HEK293 (cell line): ENCODE measurements around the gene HADHB.
"Not testable (repeated sequence)": the region's sequence is repeated elsewhere in the genome, so short reads cannot be mapped to it uniquely, and the experiment has no call there.

ENCODE experiments used
- CTCF ChIA-PET: fragments of 350-600 bp; formaldehyde crosslinking; extraction: SDS; loops from one replicate; lab custom pipeline; 2021; ENCODE audit warnings: antibody characterized with exemption; lab: Yijun Ruan, JAX
- POLR2A ChIA-PET: fragments of 300-600 bp; formaldehyde crosslinking; extraction: SDS; loops from one replicate; lab custom pipeline; 2020; ENCODE audit warnings: antibody characterized with exemption, inconsistent platforms; lab: Yijun Ruan, JAX
- H3K27ac ChIP-seq: fragments of 200-500 bp; sonication (Bioruptor generic); 2 replicates; pipeline ENCODE4 v1.5.1; 2014; ENCODE audit warnings: low read depth, low read length, control low read depth, inconsistent platforms; ENCODE audit errors: extremely low read depth
- H3K36me3 ChIP-seq, 2 experiments: fragments of 200-500 bp in 1 of 2; sonication (Bioruptor generic) in 1 of 2; 1 replicate in 1 of 2; 2 replicates in 1 of 2; pipeline ENCODE4 v1.5.1; 2014 to 2017; ENCODE audit warnings: inconsistent platforms in 2 of 2, low read length in 2 of 2; ENCODE audit not compliant: control insufficient read depth in 2 of 2, insufficient read depth in 1 of 2
- H3K4me1 ChIP-seq: fragments of 200-500 bp; sonication (Bioruptor generic); 2 replicates; pipeline ENCODE4 v1.5.1; 2014; ENCODE audit warnings: mild to moderate bottlenecking, low read length, inconsistent platforms; ENCODE audit not compliant: control insufficient read depth, insufficient read depth
- H3K4me3 ChIP-seq: 2 replicates; pipeline ENCODE4 v1.5.1; 2011; ENCODE audit warnings: low read depth, mild to moderate bottlenecking, control low read depth, low read length, moderate library complexity
- H3K9me3 ChIP-seq: fragments of 200-500 bp; sonication (Bioruptor generic); 2 replicates; pipeline ENCODE4 v1.5.1; 2014; ENCODE audit warnings: low read depth, low read length, inconsistent platforms; ENCODE audit not compliant: control insufficient read depth, insufficient read depth
- BCL6B ChIP-seq: fragments of 450-650 bp; formaldehyde crosslinking; IDR thresholded peaks from 2 replicates; pipeline ENCODE4 v1.5.1; 2017; ENCODE audit warnings: missing biosample characterization, missing genetic modification characterization
- GFI1B ChIP-seq: fragments of 450-650 bp; formaldehyde crosslinking; IDR thresholded peaks from 2 replicates; pipeline ENCODE4 v1.5.1; 2016; ENCODE audit warnings: missing biosample characterization, missing genetic modification characterization
- GLIS1 ChIP-seq: fragments of 450-650 bp; formaldehyde crosslinking; IDR thresholded peaks from 2 replicates; pipeline ENCODE4 v1.5.1; 2016; ENCODE audit warnings: missing biosample characterization, missing genetic modification characterization
- PRDM1 ChIP-seq: fragments of 450-650 bp; formaldehyde crosslinking; IDR thresholded peaks from 2 replicates; pipeline ENCODE4; 2016; ENCODE audit warnings: missing biosample characterization, missing genetic modification characterization
- ZFP41 ChIP-seq: fragments of 450-650 bp; formaldehyde crosslinking; IDR thresholded peaks from 2 replicates; pipeline ENCODE4 v1.5.1; 2016; ENCODE audit warnings: missing biosample characterization, missing genetic modification characterization, borderline replicate concordance
- ZFP69B ChIP-seq: fragments of 450-650 bp; formaldehyde crosslinking; IDR thresholded peaks from 2 replicates; pipeline ENCODE4 v1.5.1; 2016; ENCODE audit warnings: missing biosample characterization, missing genetic modification characterization
- ZNF18 ChIP-seq: fragments of 450-650 bp; formaldehyde crosslinking; IDR thresholded peaks from 2 replicates; pipeline ENCODE4 v1.5.1; 2016; ENCODE audit warnings: missing biosample characterization, missing genetic modification characterization
- ZNF2 ChIP-seq: fragments of 450-650 bp; formaldehyde crosslinking; IDR thresholded peaks from 2 replicates; pipeline ENCODE4 v1.5.1; 2016; ENCODE audit warnings: missing biosample characterization, missing genetic modification characterization
- ZNF202 ChIP-seq: fragments of 450-650 bp; formaldehyde crosslinking; IDR thresholded peaks from 2 replicates; pipeline ENCODE4 v1.5.1; 2016; ENCODE audit warnings: missing biosample characterization, missing genetic modification characterization, borderline replicate concordance
- ZNF223 ChIP-seq: fragments of 450-650 bp; formaldehyde crosslinking; IDR thresholded peaks from 2 replicates; pipeline ENCODE4 v1.5.1; 2016; ENCODE audit warnings: missing biosample characterization, missing genetic modification characterization
- ZNF311 ChIP-seq: fragments of 450-650 bp; formaldehyde crosslinking; IDR thresholded peaks from 2 replicates; pipeline ENCODE4 v1.5.1; 2017; ENCODE audit warnings: missing biosample characterization, missing genetic modification characterization, borderline replicate concordance
- ZNF335 ChIP-seq: fragments of 450-650 bp; formaldehyde crosslinking; conservative IDR thresholded peaks from 2 replicates; pipeline ENCODE4 v1.5.1; 2016; ENCODE audit warnings: missing biosample characterization, missing genetic modification characterization
- ZNF513 ChIP-seq: fragments of 450-650 bp; IDR thresholded peaks from 2 replicates; pipeline ENCODE4 v1.5.1; 2018; ENCODE audit warnings: missing biosample characterization, missing genetic modification characterization
- ZNF555 ChIP-seq: fragments of 450-650 bp; formaldehyde crosslinking; conservative IDR thresholded peaks from 2 replicates; pipeline ENCODE4 v1.5.1; 2017; ENCODE audit warnings: missing biosample characterization, mild to moderate bottlenecking, missing genetic modification characterization, inconsistent platforms
- ZNF610 ChIP-seq: fragments of 450-650 bp; formaldehyde crosslinking; IDR thresholded peaks from 2 replicates; pipeline ENCODE4 v1.5.1; 2016; ENCODE audit warnings: missing biosample characterization, missing genetic modification characterization, borderline replicate concordance
- ZNF629 ChIP-seq: fragments of 450-650 bp; formaldehyde crosslinking; IDR thresholded peaks from 2 replicates; pipeline ENCODE4 v1.5.1; 2017; ENCODE audit warnings: missing biosample characterization, missing genetic modification characterization
- ZNF654 ChIP-seq: fragments of 450-650 bp; formaldehyde crosslinking; IDR thresholded peaks from 2 replicates; pipeline ENCODE4 v1.5.1; 2016; ENCODE audit warnings: low read depth, missing biosample characterization, missing genetic modification characterization

Gene HADHB

GRCh38 chr2:26298638-26299393 lies 54.1 kb downstream of the HADHB start (continued):
- TF ChIP-seq ZNF311 (tag by site-specific recombination) (no peak), ZNF202 (tag by site-specific recombination) (no peak), ZNF555 (tag by site-specific recombination) (no peak), ZNF610 (tag by site-specific recombination) (no peak), ZNF629 (tag by site-specific recombination) (no peak)
- TF ChIP-seq, all 188 proteins: peak for 0

GRCh38 chr2:26299471-26300101 lies 54.8 kb downstream of the HADHB start:
- Histone ChIP-seq H3K36me3 (no peaks in the 10 kb centered on the region; a peak in 1 of 3 replicates), H3K27ac (no peak overlapping the region), H3K4me3 (peak overlapping the region; percentile 14), H3K9me3 (no peaks in the 10 kb centered on the region), H3K4me1 (no peaks in the 10 kb centered on the region)
- peak; percentile 82 for TF ChIP-seq PRDM1
- TF ChIP-seq ZNF513 = no peak
- TF ChIP-seq GLIS1 (tag by site-specific recombination) = no peak
- TF ChIP-seq ZNF335 (tag by site-specific recombination) = 0 out of 2 replicates have a peak, but pooled peaks have one; percentile 33
- TF ChIP-seq BCL6B (tag by site-specific recombination) = peak; percentile 42; the same call in 1 of the 2 replicates
- ChIA-PET POLR2A (interaction anchor here (0.7 kb wide), 1 partner anchor 18 kb away, joined by 3 read pairs; no protein-coding TSS in a partner anchor), CTCF (interaction anchor here (0.6 kb wide), 1 partner anchor 40 kb away, joined by 3 read pairs; no protein-coding TSS in a partner anchor)

GRCh38 chr2:26300234-26300925 lies 55.6 kb downstream of the HADHB start:
- TF ChIP-seq ZFP41 (tag by site-specific recombination) (no peak), ZNF223 (no peak), ZFP69B (tag by site-specific recombination) (no peak), ZNF654 (no peak), ZNF202 (tag by site-specific recombination) (no peak)
- H3K4me3 ChIP-seq = no peak overlapping the region
- no peaks in the 10 kb centered on the region; a peak in 1 of 3 replicates for H3K36me3 ChIP-seq
- no peaks in the 10 kb centered on the region for H3K4me1 ChIP-seq
- CTCF ChIA-PET = no interaction called here
- POLR2A ChIA-PET = interaction anchor here (0.7 kb wide), 1 partner anchor 17 kb away, joined by 3 read pairs; no protein-coding TSS in a partner anchor
- H3K27ac ChIP-seq = no peak overlapping the region
- no peaks in the 10 kb centered on the region for H3K9me3 ChIP-seq

- H3K27ac ChIP-seq = no peak overlapping the region
- H3K4me3 ChIP-seq = no peak overlapping the region
- no peaks in the 10 kb centered on the region for H3K9me3 ChIP-seq
- H3K36me3 ChIP-seq = no peaks in the 10 kb centered on the region
- ChIA-PET CTCF (no interaction called here), POLR2A (no interaction called here)
- TF ChIP-seq ZNF2 (no peak), GFI1B (no peak), ZNF18 (tag by site-specific recombination) (no peak)
- no peaks in the 10 kb centered on the region for H3K4me1 ChIP-seq
Measured at GRCh38 chr2:26302846-26303245, 58.1 kb downstream of the HADHB start.

GRCh38 chr2:26305094-26305493 lies 60.4 kb downstream of the HADHB start:
- H3K4me1 ChIP-seq, H3K4me3 ChIP-seq, H3K27ac ChIP-seq, POLR2A ChIA-PET, H3K9me3 ChIP-seq, H3K36me3 ChIP-seq: not testable (repeated sequence)
- CTCF ChIA-PET = interaction anchor here (0.6 to 1.4 kb wide), 3 partner anchors 8 to 355 kb away, joined by 3 to 4 read pairs (median 3); partner anchors contain the start of gene SELENOI
